Testis (tissue), 3 donors: ENCODE measurements around the gene ABCA3. TPM values are rescaled to one million over a fixed set of nuclear protein-coding genes. Genes with fewer than 3 reads are reported as not detected.
A peak's percentile ranks its signal among the peaks of the same experiment; 100 is the strongest.
"Not testable (repeated sequence)": the region's sequence is repeated elsewhere in the genome, so short reads cannot be mapped to it uniquely, and the experiment has no call there.

Experiments used
- DNase-seq: peaks from one replicate; pipeline ENCODE4 v3.0.0-alpha.2; 2019
- H3K27ac ChIP-seq, 2 donors: fragments of 200-600 bp; sonication (generic); one replicate each; pipeline ENCODE4 v1.5.1; 2019
- H3K27me3 ChIP-seq: fragments of 200-600 bp; sonication (generic); one replicate; pipeline ENCODE4 v1.5.1; 2019
- H3K36me3 ChIP-seq: fragments of 200-600 bp; sonication (generic); one replicate; pipeline ENCODE4 v1.5.1; 2017; ENCODE audit warnings: low read depth; ENCODE audit errors: missing control alignments
- H3K4me1 ChIP-seq: fragments of 200-600 bp; sonication (generic); one replicate; pipeline ENCODE4 v1.5.1; 2019
- H3K4me3 ChIP-seq, 2 donors: fragments of 200-600 bp; sonication (generic); one replicate each; pipeline ENCODE4 v1.5.1; 2017 to 2019
- H3K9me3 ChIP-seq: fragments of 200-600 bp; sonication (generic); one replicate; pipeline ENCODE4 v1.5.1; 2017
- CTCF ChIP-seq, 3 experiments: fragments of 450-650 bp in 2 of 3; fragments of 200-600 bp in 1 of 3; sonication (generic) in 1 of 3; IDR thresholded peaks; one replicate each; pipeline ENCODE4 v1.5.1; 2016 to 2019; ENCODE audit warnings: antibody characterized with exemption in 3 of 3, mild to moderate bottlenecking in 2 of 3, moderate library complexity in 1 of 3
- POLR2A ChIP-seq: fragments of 450-650 bp; IDR thresholded peaks from one replicate; pipeline ENCODE4 v1.6.1; 2017; ENCODE audit warnings: antibody characterized with exemption, mild to moderate bottlenecking, moderate library complexity
- WGBS, 2 donors: methylation state at CpG; one replicate each; pipeline ENCODE4 v1.1.5; 2018; 5-methylcytosine and 5-hydroxymethylcytosine counted together
- intact Hi-C: fragments of 100-400 bp; cut with DNase I; formaldehyde crosslinking; loops from one replicate; pipeline ENCODE4 v1.15.1; 2023; ENCODE audit warnings: low total_unique reads
- polyA plus RNA-seq: library from polyadenylated mRNA; stranded (reverse); fragments of 350-450 nt; fragmentation: Illumina TruSeq; extraction: RNeasy Lipid Tissue Mini Kit (QIAGEN cat#74804); gene quantifications from one replicate; pipeline ENCODE4 v1.2.3, GENCODE V29; 2014; ENCODE audit warnings: low read depth, low replicate concordance; ENCODE audit not compliant: insufficient read depth
- total RNA-seq, 2 donors: library from RNA; depleted of rRNA; stranded (reverse); fragments of >200 nt; gene quantifications; one replicate each; pipeline ENCODE4 v1.2.3, GENCODE V29; 2016

The ABCA3 gene
- total and polyA plus RNA-seq, 3 donors from 2014 or later = 24.5 to 38.1 (median 35.1) TPM

GRCh38 chr16:2242598-2242997 lies 97.9 kb downstream of the ABCA3 start:
- Histone ChIP-seq H3K4me1 (no peaks in the 10 kb centered on the region), H3K36me3 (no peaks in the 10 kb centered on the region), H3K9me3 (no peaks in the 10 kb centered on the region), H3K27me3 (no peaks in the 10 kb centered on the region), H3K4me3 (no peak overlapping the region), H3K27ac (no peak overlapping the region)
- no peak for TF ChIP-seq CTCF (IDR thresholded peaks at IDR 0.05)
- no peak for TF ChIP-seq POLR2A
- intact Hi-C loops = no loop called here
- DNase-seq = no peak
- WGBS, 2 donors = 75 to 80% methylated on average over 11 of the region's 11 CpGs

- DNase-seq, intact Hi-C loops, H3K27me3 ChIP-seq, H3K4me3 ChIP-seq, H3K4me1 ChIP-seq, H3K9me3 ChIP-seq, H3K27ac ChIP-seq, H3K36me3 ChIP-seq: not testable (repeated sequence)
- 80 to 87% methylated on average over 9 of the region's 9 CpGs for WGBS, 2 donors
Measured at GRCh38 chr16:2240331-2240730, 100.2 kb downstream of the ABCA3 start.

- peaks cover 9% of the 10 kb centered on the region for H3K4me1 ChIP-seq
- 84 to 87% methylated on average over 5 to 15 of the region's 15 CpGs for WGBS, 2 donors
- no peak overlapping the region for H3K27ac ChIP-seq
- H3K4me3 ChIP-seq = no peak overlapping the region
- H3K36me3 ChIP-seq = no peaks in the 10 kb centered on the region
- no peaks in the 10 kb centered on the region for H3K27me3 ChIP-seq
- no peak for TF ChIP-seq CTCF (IDR thresholded peaks at IDR 0.05)
- TF ChIP-seq POLR2A = no peak
- intact Hi-C loops = no loop called here
- no peaks in the 10 kb centered on the region for H3K9me3 ChIP-seq
- no peak for DNase-seq
Measured at GRCh38 chr16:2238838-2239675, 101.5 kb downstream of the ABCA3 start.

- H3K27ac ChIP-seq = no peak overlapping the region
- H3K27me3 ChIP-seq = no peaks in the 10 kb centered on the region
- H3K9me3 ChIP-seq = no peaks in the 10 kb centered on the region
- peaks cover 9% of the 10 kb centered on the region for H3K4me1 ChIP-seq
- no peak for DNase-seq
- TF ChIP-seq POLR2A (no peak), CTCF (IDR thresholded peaks at IDR 0.05) (no peak)
- no peaks in the 10 kb centered on the region for H3K36me3 ChIP-seq
- WGBS, 2 donors = 60 to 75% methylated on average over 1 to 18 of the region's 18 CpGs
- intact Hi-C loops = no loop called here
- no peak overlapping the region for H3K4me3 ChIP-seq
Measured at GRCh38 chr16:2238150-2238837, 102.2 kb downstream of the ABCA3 start.

GRCh38 chr16:2237493-2238149 lies 102.9 kb downstream of the ABCA3 start:
- Histone ChIP-seq H3K27ac (no peak overlapping the region), H3K9me3 (no peaks in the 10 kb centered on the region), H3K36me3 (no peaks in the 10 kb centered on the region), H3K4me3 (peak overlapping the region in 1 of 2 donors; percentile 17), H3K27me3 (no peaks in the 10 kb centered on the region), H3K4me1 (peaks cover 9% of the 10 kb centered on the region)
- no peak for TF ChIP-seq POLR2A
- no peak for TF ChIP-seq CTCF (IDR thresholded peaks at IDR 0.05)
- no peak for DNase-seq
- 43% methylated on average over 40 of the region's 65 CpGs; no CpG with 5 or more reads in 1 of the 2 donors for WGBS, 2 donors
- intact Hi-C loops = no loop called here
